Kidney (tissue), 14 donors: ENCODE results near the gene OR10K2. TPM values are rescaled to one million over a fixed set of nuclear protein-coding genes. Genes with fewer than 3 reads are reported as not detected.

ENCODE experiments used
- DNase-seq, 5 donors: peaks; one replicate each; pipeline ENCODE4 v3.0.0-alpha.2; 2013 to 2020
- FAIRE-seq: peaks from 2 replicates; lab custom pipeline; 2012; peaks lifted over from hg19 to GRCh38; lab: Jason Lieb, UNC
- H3K27ac ChIP-seq, 2 donors: one replicate each; pipeline ENCODE4 v1.7.0; 2013; ENCODE audit warnings: low read depth in 2 of 2, low read length in 2 of 2, inconsistent platforms in 1 of 2
- H3K27me3 ChIP-seq: one replicate; pipeline ENCODE4 v1.7.1; 2013; ENCODE audit warnings: low read length, inconsistent platforms; ENCODE audit not compliant: control insufficient read depth, insufficient read depth
- H3K36me3 ChIP-seq, 3 donors: one replicate each; pipeline versions ENCODE4 v1.7.0 to v1.7.1; 2013; ENCODE audit warnings: low read length in 3 of 3, control low read depth in 1 of 3, inconsistent platforms in 1 of 3; ENCODE audit not compliant: insufficient read depth in 3 of 3, control insufficient read depth in 2 of 3
- H3K4me1 ChIP-seq, 3 donors: one replicate each; pipeline versions ENCODE4 v1.7.0 to v1.7.1; 2013; ENCODE audit warnings: low read length in 3 of 3, inconsistent platforms in 1 of 3, low read depth in 1 of 3; ENCODE audit not compliant: control insufficient read depth in 2 of 3, insufficient read depth in 2 of 3
- H3K4me3 ChIP-seq, 3 donors: one replicate each; pipeline versions ENCODE4 v1.7.0 to v1.8.1; 2013; ENCODE audit warnings: low read length in 3 of 3, control low read depth in 1 of 3, inconsistent platforms in 1 of 3
- H3K9ac ChIP-seq, 3 donors: one replicate each; pipeline versions ENCODE4 v1.7.0 to v1.7.1; 2013; ENCODE audit warnings: low read length in 3 of 3, control low read depth in 1 of 3, inconsistent platforms in 1 of 3
- H3K9me3 ChIP-seq, 3 donors: one replicate each; pipeline versions ENCODE4 v1.7.0 to v1.7.1; 2013; ENCODE audit warnings: low read length in 3 of 3, control low read depth in 1 of 3, inconsistent platforms in 1 of 3; ENCODE audit not compliant: control insufficient read depth in 2 of 3, insufficient read depth in 1 of 3
- CTCF ChIP-seq: IDR thresholded peaks from 3 replicates; pipeline ENCODE4 v1.5.1; 2012; ENCODE audit warnings: mild to moderate bottlenecking, moderate library complexity, borderline replicate concordance; ENCODE audit not compliant: insufficient read depth; ENCODE audit errors: extremely low read depth
- intact Hi-C: fragments of 100-400 bp; cut with DNase I; formaldehyde crosslinking; loops from one replicate; pipeline ENCODE4 v1.11.1; 2022
- polyA plus RNA-seq: library from polyadenylated mRNA; stranded (reverse); fragments of 350-450 nt; fragmentation: Illumina TruSeq; extraction: RNeasy Lipid Tissue Mini Kit (QIAGEN cat#74804); gene quantifications from one replicate; pipeline ENCODE4 v1.2.3, GENCODE V29; 2014; ENCODE audit warnings: low read depth, low replicate concordance; ENCODE audit not compliant: insufficient read depth
- total RNA-seq: library from RNA; stranded (reverse); fragmentation: NEBNext Ultra II Directional; extraction: Animal tissue kit (Norgen Biotek cat#: 25700); gene quantifications from one replicate; pipeline ENCODE4 v1.2.1, GENCODE V29; 2021
- donor health status: control.
- donor health status: control.
- donor health status: control.
- donor health status: control.
- donor health status: control.
- donor health status: DM: yes; HTN: yes; CAD: no.
- donor health status: Normal renal cell carcinoma (clear cell type).

OR10K2 gene
- total and polyA plus RNA-seq, 2 donors from 2014 or later, result not detected

GRCh38 chr1:158398818-158399514, 27.1 kb downstream of the OR10K2 start, which contains the start of gene OR10T2:
OR10T2 (minus strand) TSS chr1:158399466; CDS start chr1:158399466, 0 bp downstream.
- no peak for TF ChIP-seq CTCF
- Histone ChIP-seq H3K36me3 (no peaks in the 10 kb centered on the region), H3K4me1 (no peaks in the 10 kb centered on the region), H3K27me3 (no peaks in the 10 kb centered on the region), H3K9me3 (no peaks in the 10 kb centered on the region), H3K9ac (no peak within 1 kb of the TSS), H3K4me3 (no peak within 1 kb of the TSS), H3K27ac (no peak within 1 kb of the TSS)
- FAIRE-seq (no peak), DNase-seq (no peak)
- intact Hi-C loops, result no loop called here

DNA sequence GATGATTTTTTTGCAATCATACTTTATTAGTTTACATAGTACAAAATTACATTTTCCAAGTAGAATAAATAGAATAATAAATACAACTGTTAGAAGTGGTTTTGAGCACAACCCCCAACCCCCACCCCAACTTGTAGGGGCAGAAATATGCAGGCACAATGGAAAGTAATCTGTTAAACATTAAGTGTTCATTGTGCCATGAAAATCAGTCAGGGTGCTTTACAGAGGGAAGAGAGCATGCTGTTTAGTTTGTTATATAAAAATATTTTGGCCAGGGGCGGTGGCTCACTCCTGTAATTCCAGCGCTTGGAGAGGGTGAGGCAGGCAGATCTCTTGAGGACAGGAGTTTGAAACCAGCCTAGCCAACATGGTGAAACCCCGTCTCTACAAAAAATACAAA, 29.4 kb downstream of the OR10K2 start:
- Histone ChIP-seq H3K4me3 (no peak overlapping the region), H3K27ac (no peak overlapping the region), H3K27me3 (no peaks in the 10 kb centered on the region), H3K36me3 (no peaks in the 10 kb centered on the region), H3K9me3 (no peaks in the 10 kb centered on the region), H3K9ac (no peak overlapping the region), H3K4me1 (no peaks in the 10 kb centered on the region)
- FAIRE-seq (no peak), DNase-seq (peak in 2 of 5 donors; percentile 20 to 46)
- TF ChIP-seq CTCF, result no peak
- intact Hi-C loops, result no loop called here

DNA sequence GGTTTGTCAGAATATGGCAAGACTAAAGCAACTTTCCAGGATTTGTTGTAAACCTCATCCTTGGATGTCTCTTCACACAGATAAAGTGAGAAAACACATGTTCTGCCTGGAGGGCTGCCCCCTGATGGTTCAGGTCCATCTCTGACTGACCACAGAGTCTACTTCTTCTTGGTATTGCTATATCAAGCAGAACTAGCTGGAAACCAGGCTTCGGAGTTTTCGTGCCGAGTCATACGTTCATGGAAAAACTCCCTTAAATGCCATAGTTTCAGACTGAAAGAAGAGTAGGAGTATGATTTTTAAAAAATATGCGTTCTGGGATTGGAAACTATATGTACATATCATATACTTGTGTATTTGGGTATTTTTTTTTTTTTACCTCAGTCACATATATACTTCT, 32.6 kb downstream of the OR10K2 start:
- no peak overlapping the region for H3K27ac ChIP-seq
- DNase-seq, result no peak
- H3K36me3 ChIP-seq, result no peaks in the 10 kb centered on the region
- H3K4me3 ChIP-seq, result no peak overlapping the region
- intact Hi-C loops, result no loop called here
- no peaks in the 10 kb centered on the region for H3K4me1 ChIP-seq
- no peak for TF ChIP-seq CTCF
- H3K9me3 ChIP-seq, result no peaks in the 10 kb centered on the region
- no peak for FAIRE-seq
- no peaks in the 10 kb centered on the region for H3K27me3 ChIP-seq
- H3K9ac ChIP-seq, result no peak overlapping the region
